Mucosa of gallbladder (tissue), 1 donor: ENCODE results near the gene HEATR5A. TPM values are rescaled to one million over a fixed set of nuclear protein-coding genes. Genes with fewer than 3 reads are reported as not detected.
"Not testable (repeated sequence)": the region's sequence is repeated elsewhere in the genome, so short reads cannot be mapped to it uniquely, and the experiment has no call there.

Experiments used
- DNase-seq: peaks from one replicate; pipeline ENCODE4 v3.0.0-alpha.2; 2020; ENCODE audit warnings: low spot score
- total RNA-seq: library from RNA; stranded (reverse); gene quantifications from one replicate; pipeline ENCODE4 v1.2.1, GENCODE V29; 2021
- donor health status: DM: no; HTN: no; CAD: no.

The HEATR5A gene
- total RNA-seq, 1 donor from 2014 or later: 41.6 TPM

DNA sequence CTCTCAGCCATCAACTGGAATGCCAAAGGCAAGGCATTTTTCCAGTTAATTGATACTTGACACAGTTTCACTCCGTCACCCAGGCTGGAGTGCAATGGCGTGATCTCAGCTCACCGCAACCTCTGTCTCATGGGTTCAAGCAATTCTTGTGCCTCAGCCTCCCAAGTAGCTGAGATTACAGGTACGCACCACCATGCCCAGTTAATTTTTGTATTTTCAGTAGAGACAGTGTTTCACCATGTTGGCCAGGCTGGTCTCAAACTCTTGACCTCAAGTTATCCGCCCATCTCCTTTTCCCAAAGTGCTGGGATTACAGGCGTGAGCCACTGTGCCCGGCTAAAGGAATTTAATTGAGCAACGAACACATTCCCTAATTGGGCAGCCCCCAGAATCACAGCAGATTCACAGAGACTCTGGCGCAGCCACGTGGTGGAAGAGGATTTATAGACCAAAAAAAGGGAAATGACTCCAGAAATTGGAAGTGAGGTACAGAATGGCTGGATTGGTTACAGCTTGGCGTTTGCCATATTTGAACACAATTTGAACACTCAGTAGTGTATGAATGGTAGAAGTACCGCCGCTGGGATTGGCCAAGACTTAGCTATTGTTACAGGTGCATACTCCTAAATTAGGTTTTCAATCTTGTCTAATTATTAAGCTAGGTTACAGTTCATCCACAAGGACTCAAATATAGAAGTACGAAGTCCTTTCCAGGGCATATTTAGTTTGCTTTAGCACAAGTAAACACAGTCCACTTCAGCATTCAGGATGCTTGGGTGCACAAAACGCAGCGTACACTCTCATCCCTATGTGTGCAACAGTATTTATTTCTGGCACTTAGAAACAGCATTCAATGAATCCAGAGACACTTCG, 162.6 kb downstream of the HEATR5A start:
- peak; percentile 31 for DNase-seq

DNA sequence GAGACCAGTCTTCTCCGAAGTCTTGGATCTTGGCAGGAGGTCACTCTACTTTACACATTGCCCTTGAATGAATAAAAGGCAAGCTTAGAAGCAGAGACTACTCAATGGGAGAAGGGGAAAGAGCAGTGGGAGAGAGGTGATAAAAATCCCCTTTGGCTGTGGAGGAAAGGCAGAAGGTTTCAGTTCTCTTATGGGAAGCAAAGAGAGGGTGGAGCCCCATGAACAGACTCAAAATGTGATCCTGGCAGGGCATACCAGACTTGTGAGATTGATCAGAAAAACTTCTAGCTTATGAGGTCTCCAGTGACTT, 163.2 kb downstream of the HEATR5A start:
- DNase-seq: no peak

DNA sequence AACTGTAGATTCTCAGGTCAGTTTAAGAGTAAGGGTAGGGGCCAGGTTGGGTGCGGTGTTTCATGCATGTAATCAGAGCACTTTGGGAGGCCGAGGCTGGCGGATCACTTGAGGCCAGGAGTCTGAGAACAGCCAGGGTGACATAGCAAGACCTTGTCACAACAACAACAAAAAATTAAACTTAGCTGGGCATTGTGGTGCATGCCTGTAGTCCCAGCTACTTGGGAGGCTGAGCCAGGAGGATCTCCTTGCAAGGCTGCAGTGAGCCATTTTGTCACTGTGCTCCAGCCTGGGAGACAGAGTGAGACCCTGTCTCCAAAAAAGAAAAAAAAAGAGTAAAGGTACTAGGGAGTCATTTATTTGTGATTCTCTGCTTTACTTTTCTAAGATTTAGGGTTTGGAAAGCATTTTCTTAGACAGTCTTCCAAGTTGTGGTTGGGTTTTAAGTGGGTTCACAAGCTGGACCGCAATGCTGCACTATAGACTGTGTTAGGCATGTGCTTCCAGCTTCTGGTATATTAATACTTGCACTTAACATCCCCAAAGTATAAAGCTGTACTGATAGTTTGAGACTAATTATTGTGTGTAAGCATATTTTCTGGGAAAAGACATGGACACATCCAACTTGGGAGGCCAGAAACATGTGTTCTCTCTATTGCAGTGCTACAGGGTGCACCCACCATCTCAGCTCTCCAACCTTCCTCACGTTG, 163.7 kb downstream of the HEATR5A start:
- no peak for DNase-seq

DNA sequence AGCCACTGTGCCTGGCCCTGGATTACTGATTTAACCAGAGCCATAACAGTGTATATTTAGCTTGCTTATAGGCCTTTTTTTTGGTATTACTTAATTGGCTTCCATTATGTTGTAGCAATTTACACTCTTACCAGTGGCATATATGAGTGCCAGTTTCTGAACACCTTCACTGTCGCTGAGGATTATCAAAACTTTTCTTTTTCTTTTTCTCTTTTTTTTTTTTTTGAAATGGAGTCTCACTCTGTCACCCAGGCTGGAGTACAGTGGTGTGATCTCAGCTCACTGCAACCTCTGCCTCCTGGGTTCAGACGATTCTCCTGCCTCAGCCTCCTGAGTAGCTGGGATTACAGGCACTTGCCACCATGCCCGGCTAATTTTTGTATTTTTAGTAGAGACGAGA, 164.4 kb downstream of the HEATR5A start:
- not testable (repeated sequence) for DNase-seq

DNA sequence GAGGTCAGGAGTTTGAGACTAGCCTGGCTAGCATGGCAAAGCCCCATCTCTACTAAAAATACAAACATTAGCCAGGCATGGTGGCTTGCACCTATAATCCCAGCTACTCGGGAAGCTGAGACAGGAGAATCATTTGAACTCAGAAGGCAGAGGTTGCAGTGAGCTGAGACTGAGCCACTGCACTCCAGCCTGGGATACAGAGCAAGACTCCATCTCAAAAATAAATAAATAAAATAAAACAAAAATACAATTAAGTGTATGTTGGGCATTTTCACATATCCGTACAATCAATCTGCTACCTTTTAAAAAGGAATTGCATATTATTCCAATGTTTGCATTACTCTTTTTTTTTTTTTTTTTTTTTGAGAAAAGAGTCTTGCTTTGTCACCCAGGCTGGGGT, 165.1 kb downstream of the HEATR5A start:
- DNase-seq: no peak

DNA sequence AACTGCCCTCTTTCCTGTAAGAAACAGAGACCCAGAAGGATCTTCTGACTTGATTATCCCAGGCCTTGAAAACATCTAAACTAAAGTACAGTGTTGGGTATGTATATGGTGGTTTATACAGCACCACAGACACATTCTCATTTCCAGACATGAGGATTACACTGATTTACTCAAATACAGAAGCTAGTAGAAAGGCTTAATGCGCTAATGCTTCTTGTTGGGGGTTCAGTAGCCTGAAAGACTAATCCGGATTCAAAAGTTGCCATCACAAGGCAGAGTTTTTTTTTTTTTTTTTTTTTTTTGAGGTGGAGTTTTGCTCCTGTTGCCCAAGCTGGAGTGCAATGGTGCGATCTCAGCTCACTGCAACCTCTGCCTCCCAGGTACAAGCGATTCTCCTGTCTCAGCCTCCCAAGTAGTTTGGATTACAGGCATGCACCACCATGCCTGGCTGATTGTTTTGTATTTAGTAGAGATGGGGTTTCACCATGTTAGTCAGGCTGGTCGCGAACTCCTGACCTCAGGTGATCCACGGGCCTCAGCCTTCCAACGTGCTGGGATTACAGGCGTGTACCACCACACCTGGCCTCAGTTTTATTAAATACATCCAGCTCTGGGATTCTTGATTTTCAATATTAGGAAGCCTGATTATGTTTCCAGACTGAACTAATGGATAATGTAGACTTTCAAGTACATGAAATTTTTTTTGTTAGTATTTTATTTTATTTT, 166.4 kb downstream of the HEATR5A start:
- DNase-seq: no peak

DNA sequence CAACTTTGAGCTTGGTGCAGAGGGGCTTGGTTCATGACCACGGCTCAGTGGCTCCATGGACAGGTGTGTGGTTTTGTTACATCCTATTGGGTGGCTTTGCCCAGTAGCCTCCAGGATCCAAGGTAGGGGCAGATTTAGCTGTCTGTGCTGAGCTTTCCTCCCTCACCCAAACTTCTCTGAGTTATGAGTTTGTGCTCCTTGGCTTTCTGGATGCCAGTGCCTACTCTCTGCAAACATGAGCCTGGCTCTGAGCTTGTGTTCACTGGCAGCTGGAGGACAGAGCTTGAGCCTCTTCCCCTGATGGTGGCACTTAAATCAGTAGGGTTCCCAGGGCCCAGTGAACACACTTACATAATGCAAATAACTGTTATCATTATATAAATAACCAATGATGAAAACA, 167.5 kb downstream of the HEATR5A start:
- DNase-seq: no peak

DNA sequence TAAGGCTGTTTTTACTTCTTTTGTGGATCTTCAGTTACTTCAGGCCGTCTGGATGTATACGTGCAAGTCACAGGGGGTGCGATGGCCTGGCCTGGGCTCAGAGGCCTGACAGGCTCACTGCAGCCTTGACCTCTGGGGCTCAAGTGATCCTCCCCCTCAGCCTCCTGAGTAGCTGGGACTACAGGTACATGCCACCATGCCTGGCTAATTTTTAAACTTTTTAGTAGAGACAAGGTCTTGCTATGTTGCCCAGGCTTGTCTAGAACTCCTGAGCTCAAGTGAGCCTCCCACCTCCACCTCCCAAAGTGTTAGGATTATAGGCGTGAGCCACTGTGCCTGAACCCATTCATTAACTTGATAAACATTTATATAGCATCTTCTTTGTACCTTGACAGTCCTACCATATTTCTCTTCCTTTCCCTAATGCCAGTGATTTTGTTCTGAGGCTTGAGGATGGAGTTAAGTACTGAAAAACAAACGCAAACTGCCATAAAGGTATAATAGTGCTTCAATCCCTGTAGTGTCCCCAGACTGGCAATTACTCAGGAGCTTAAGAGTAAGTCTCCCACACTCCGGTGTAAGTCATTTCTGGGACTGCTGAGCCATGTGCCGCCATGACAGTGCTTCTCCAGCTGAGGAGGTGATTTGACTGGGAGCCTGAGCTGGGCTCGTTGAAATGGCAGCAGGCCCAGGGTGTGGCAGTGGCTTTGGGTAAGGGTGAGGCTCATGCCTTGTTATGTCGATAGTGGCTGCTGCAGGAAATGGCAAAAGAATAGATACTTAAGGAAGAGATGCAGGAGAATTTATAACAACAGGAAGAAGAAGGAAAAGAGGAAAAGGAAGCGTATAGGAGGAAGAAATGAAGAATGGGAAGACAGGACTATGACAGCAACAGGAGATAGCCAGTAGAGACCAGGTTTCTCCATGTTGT, 169.1 kb downstream of the HEATR5A start:
- no peak for DNase-seq

DNA sequence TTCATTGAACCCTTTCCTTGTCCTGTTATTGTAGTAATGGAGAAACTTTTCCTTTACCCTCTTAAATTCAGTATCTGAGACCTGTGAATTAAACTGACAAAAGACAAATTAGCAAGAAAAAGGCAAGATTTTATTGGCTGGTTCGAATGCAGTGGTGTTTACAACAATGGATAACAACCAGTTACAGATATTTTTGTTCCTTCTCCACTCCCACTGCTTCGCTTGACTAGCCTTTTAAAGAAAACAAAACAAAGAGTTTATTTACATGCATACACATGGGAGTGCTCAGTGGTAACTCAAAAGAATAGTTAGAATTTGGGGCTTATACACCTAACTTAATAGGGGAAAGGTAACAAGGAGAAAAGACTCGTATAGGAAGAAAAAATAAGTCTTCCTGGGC, 175.7 kb downstream of the HEATR5A start:
- no peak for DNase-seq

DNA sequence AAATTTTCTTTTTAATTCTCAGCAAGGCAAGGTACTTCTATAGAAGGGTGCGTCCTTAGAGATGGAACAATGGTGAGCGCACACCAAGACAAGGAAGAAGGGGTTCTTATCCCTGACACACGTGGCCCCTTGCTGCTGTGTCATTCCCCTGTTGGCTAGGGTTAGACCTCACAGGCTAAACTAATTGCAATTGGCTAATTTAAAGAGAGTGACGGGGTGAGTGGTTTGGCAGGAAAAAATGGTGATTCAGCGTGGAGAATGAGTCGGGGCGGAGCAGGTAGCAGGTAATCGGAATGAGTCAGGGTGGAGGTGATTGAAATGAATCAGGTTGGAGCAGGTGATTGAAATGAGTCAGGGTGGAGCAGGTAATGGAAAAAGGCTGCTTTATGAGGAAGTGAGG, 176.5 kb downstream of the HEATR5A start:
- DNase-seq: peak; percentile 78

DNA sequence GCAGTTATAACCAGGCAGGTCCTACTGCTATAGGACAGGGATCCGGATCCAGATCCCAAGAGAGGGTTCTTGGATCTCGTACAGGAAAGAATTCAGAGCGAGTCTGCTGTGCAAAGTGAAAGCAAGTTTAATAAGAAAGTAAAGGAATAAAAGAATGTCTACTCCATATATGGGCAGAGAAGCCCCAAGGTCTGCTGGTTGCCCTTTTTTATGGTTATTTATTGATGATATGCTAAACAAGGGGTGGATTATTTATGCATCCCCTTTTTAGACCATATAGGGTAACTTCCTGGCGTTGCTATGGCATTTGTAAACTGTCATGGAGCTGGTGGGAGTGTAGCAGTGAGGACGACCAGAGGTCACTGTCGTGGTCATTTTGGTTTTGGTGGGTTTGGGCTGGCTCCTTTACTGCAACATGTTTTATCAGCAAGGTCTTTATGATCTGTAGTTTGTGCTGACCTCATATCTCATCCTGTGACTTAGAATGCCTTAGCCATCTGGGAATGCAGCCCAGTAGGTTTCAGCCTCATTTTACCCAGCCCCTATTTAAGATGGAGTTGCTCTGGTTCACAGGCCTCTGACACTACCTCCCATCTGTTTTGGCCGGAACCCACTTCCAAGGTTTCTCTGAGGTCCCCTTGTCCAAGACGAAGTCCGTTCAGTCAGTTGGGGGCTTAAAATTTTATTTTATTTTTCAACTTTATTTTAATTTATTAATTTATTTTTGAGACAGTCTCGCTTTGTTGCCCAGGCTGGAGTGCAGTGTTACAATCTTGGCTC, 178.0 kb downstream of the HEATR5A start:
- DNase-seq: not testable (repeated sequence)

Other genes with a start within 250 kb of the HEATR5A start
- 137 TPM for gene HECTD1, start 212.8 kb downstream of the HEATR5A start, total RNA-seq
- gene DTD2, start 37.0 kb upstream of the HEATR5A start, total RNA-seq: 16.6 TPM
- not detected for gene GPR33, start 67.5 kb upstream of the HEATR5A start, total RNA-seq
- gene NUBPL, start 140.9 kb upstream of the HEATR5A start, total RNA-seq: 11.4 TPM